HFF-Myc (cell line): ENCODE measurements around the gene ALDOA.
"Not testable (repeated sequence)": the region's sequence is repeated elsewhere in the genome, so short reads cannot be mapped to it uniquely, and the experiment has no call there.

Experiments used
- DNase-seq: peaks from one replicate; pipeline ENCODE4 v3.0.0-alpha.2; 2011; ENCODE audit warnings: low read depth; ENCODE audit errors: extremely low read depth
- H3K4me3 ChIP-seq: replicated peaks from 2 replicates; pipeline ENCODE4 v1.5.1; 2011; ENCODE audit warnings: low read depth, mild to moderate bottlenecking, control low read depth, low read length
- CTCF ChIP-seq: IDR thresholded peaks from 2 replicates; pipeline ENCODE4 v1.5.1; 2012; ENCODE audit warnings: mild to moderate bottlenecking, low read depth, low read length, control low read depth; ENCODE audit errors: missing control alignments

Gene ALDOA

DNA sequence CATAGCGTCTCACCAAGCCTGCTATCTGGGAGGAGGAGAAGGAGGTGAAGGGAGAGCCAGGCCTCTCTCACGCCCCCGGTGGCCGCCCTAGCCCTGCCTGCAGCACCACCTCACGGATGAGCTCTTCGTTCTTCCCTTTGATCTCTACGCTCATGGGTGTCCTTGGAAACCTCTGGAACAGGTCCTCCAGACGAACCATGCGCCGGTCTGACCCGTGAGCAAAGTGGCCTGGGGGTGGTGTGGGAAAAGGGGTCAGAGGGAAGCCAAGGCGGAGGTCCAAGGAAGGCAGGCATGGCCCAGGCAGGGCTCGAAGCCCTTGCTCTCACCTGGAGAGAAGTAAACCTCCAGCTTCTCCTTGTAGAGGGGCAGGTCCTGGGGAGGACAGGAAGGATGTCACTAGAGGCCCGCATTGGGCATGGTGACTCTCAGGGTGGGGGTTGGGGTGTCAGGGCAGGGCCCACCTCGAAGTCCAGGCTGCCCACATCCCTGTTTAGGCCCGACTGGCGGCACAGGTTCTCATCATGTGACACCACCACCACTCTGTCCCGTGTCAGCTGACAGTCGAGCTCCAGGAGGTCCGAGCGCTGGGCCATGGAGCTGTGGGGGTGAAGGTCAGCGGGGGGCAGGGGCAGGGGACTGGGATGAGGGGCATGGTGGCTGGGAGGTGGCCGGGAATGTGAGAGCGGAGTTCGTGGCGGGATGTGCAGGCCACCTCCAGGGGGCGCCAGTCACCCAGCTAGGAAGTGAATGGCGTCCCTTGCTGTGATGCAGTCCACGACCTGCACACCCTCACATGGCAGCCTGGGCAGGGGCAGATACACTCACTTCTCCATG, 46.9 kb downstream of the ALDOA start:
- peak; percentile 67 for TF ChIP-seq CTCF
- H3K4me3 ChIP-seq: no peak overlapping the region
- no peak for DNase-seq

DNA sequence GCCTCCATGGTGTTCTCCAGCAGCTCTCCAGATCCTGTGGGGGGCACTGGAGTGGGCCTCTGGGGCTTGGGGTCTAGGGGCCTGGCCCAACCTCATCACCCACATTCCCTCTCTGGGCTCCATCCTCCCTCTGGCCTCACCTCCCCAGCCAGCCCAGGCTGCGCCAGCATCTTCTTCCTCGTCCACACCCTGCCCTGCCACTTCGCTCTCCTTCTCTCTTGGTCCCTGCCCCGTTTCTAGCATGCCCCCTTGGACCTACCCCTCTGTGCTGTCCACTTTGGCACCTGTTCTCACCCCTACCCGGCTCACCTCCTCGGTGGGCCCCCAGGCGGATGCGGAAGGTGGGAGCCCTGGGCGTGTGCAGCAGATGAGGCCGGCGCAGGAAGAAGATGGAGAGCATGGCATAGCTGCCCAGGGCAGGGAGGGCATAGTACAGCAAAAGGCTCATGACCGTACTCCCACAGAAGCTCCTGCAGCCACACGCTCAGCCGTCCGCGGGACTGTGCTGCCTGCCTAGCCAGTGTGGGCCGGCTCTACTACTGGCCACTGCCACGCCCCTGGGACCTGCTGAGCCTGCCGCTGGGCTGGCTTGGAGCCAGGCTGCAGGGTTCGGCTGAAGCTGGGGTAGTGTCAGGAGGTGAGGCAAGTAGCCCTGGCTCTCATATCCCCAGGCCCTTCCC, 47.6 kb downstream of the ALDOA start, which contains the start of gene GDPD3:
Gene GDPD3 (minus strand): TSS at position 507 of the 680 bp plus-strand sequence. CDS start 59 bp downstream, at position 448.
- no peak for DNase-seq
- no peak within 1 kb of the TSS for H3K4me3 ChIP-seq
- no peak for TF ChIP-seq CTCF

- no peak overlapping the region for H3K4me3 ChIP-seq
- TF ChIP-seq CTCF: no peak
- no peak for DNase-seq
These were observed 48.3 kb downstream of the ALDOA start for GRCh38 chr16:30113711-30114333.

DNA sequence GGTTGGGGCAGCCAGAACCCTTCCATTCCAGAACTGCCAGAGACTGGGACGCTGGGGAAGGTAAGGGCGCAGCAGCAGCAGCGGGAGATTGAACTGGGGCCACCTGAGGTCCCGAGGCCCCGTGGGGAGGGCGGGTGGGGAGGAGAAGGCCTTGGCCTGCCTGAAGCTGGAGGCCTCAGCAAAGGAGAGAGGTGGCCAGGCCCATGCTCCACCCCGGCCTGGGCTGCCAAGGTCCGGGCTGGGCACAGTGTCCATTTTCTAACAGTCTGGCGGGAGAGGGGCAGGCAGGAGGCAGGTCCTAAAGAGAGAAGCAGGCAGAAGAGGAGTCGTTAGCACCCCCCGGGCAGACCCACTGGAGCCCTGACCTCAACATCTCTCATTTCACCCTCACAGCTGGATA, 48.9 kb downstream of the ALDOA start:
- no peak overlapping the region for H3K4me3 ChIP-seq
- DNase-seq: no peak
- TF ChIP-seq CTCF: no peak

DNA sequence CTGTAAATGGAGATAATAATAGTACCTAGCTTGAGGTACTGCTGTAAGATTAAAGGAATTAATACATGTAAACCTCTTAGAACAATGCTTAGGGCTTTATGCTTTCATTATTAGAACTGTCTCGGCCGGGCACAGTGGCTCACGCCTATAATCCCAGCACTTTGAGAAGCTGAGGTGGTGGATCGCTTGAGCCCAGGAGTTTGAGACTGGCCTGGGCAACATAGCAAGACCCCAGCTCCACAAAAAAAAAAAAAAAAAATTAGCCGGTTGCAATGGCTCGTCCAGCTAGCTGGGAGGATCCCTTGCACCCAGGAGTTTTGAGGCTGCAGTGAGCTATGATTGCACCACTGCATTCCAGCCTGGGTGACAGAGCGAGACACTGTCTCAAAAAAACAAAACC, 49.3 kb downstream of the ALDOA start:
- not testable (repeated sequence) for DNase-seq, H3K4me3 ChIP-seq

DNA sequence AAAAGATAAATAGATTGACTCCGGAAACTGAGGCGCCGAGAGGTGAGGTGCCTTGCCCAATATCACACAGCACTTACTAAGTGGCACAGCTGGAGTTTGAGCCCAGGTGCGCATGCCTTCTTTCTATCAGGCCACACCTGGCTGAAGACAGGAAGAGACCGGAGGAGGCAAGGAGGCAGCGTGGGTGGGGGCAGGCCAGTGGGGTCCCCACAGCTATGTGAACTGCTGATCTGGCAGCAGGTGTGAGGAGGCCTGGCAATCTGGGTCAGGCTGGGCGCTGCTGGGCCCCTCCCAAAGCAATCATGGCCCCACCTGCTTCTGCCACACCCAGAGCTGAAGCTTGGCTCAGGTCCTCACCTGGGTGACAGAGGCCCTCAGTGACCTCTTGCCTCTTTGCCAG, 49.7 kb downstream of the ALDOA start:
- H3K4me3 ChIP-seq: no peak overlapping the region
- TF ChIP-seq CTCF: no peak
- DNase-seq: no peak
